Lung (tissue), 12 donors: ENCODE results near the gene SESN2. TPM values are rescaled to one million over a fixed set of nuclear protein-coding genes. Genes with fewer than 3 reads are reported as not detected.

ENCODE experiments used
- ATAC-seq: fragments of 200-7000 bp; cut with Tn5 transposase; one replicate; pipeline ENCODE4 v1.9.1; 2020; ENCODE audit warnings: moderate number of reproducible peaks; ENCODE audit not compliant: insufficient read depth, low FRiP score
- DNase-seq, 3 donors: peaks; one replicate each; pipeline ENCODE4 v3.0.0-alpha.2; 2013 to 2017
- H3K27ac ChIP-seq, 2 donors: one replicate each; pipeline ENCODE4 v1.5.1; 2013; ENCODE audit warnings: mild to moderate bottlenecking in 2 of 2, moderate library complexity in 2 of 2, control low read depth in 1 of 2, inconsistent platforms in 1 of 2, low read depth in 1 of 2, low read length in 1 of 2
- H3K27me3 ChIP-seq, 3 donors: one replicate each; pipeline ENCODE4 v1.5.1; 2013; ENCODE audit warnings: low read length in 2 of 3; ENCODE audit not compliant: control insufficient read depth in 3 of 3, insufficient read depth in 3 of 3
- H3K36me3 ChIP-seq, 4 donors: one replicate each; pipeline ENCODE4 v1.5.1; 2013; ENCODE audit warnings: low read length in 4 of 4, mild to moderate bottlenecking in 1 of 4, moderate library complexity in 1 of 4; ENCODE audit not compliant: control insufficient read depth in 4 of 4, insufficient read depth in 4 of 4
- H3K4me1 ChIP-seq, 5 donors: one replicate each; pipeline ENCODE4 v1.5.1; 2013; ENCODE audit warnings: low read length in 5 of 5, mild to moderate bottlenecking in 2 of 5, moderate library complexity in 1 of 5; ENCODE audit not compliant: control insufficient read depth in 5 of 5, insufficient read depth in 5 of 5
- H3K4me3 ChIP-seq: one replicate; pipeline ENCODE4 v1.5.1; 2013; ENCODE audit warnings: mild to moderate bottlenecking, control low read depth, moderate library complexity
- H3K9ac ChIP-seq, 2 donors: one replicate each; pipeline ENCODE4 v1.5.1; 2013; ENCODE audit warnings: low read length in 2 of 2, control low read depth in 1 of 2; ENCODE audit not compliant: insufficient read depth in 1 of 2
- H3K9me3 ChIP-seq, 4 donors: one replicate each; pipeline ENCODE4 v1.5.1; 2013; ENCODE audit warnings: low read length in 3 of 4, mild to moderate bottlenecking in 1 of 4, moderate library complexity in 1 of 4; ENCODE audit not compliant: control insufficient read depth in 4 of 4, insufficient read depth in 3 of 4
- WGBS, 2 donors: extraction: QIAGEN DNeasy Blood & Tissue Kit; methylation state at CpG; one replicate each; pipeline ENCODE4 v1.1.7; 2013; 5-methylcytosine and 5-hydroxymethylcytosine counted together
- polyA plus RNA-seq, 2 donors: library from polyadenylated mRNA; stranded (reverse); fragments of 200-250 nt; gene quantifications; one replicate each; pipeline ENCODE4 v1.2.1, GENCODE V29; 2013
- total RNA-seq, 2 donors: library from RNA; depleted of rRNA in 1 of 2; stranded (reverse); fragments of >200 nt in 1 of 2; gene quantifications; one replicate each; pipeline ENCODE4 v1.2.1, GENCODE V29; 2014 to 2021
- TF ChIP-seq, protein P1 (sequence below): IDR thresholded peaks from 2 replicates; pipeline ENCODE4 v1.5.1; 2012; ENCODE audit warnings: mild to moderate bottlenecking; ENCODE audit errors: control extremely low read depth, extremely low read depth
- donor health status: control.
- donor health status: control.
- donor health status: Bipolar disorder and iron deficiency.
- donor health status: healthy.
- donor health status: DM: yes; HTN: yes; CAD: no.

Gene SESN2
- total and polyA plus RNA-seq, 4 donors = 3.3 to 19.4 (median 10.9) TPM

DNA sequence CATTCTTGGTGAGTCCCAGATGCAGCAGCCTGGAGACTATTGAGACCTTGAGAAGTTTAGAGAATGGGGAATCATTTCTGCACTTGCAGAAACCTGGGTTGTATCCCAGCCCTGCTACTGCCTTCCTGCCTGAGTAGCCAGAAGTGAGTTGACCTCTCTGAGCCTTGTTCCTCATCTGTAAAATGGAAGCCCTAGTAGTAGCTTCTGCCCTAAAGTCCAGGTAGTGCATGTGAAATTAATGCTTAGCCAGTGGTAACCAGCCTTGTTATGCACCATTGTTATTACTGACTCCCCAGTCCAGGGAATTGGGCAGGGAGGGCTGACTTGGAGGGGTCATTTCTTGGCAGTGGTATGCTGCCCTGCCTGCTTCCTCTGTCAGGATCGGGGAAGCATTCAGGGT is 5.6 kb downstream of the SESN2 start:
- TF ChIP-seq, protein P1, sequence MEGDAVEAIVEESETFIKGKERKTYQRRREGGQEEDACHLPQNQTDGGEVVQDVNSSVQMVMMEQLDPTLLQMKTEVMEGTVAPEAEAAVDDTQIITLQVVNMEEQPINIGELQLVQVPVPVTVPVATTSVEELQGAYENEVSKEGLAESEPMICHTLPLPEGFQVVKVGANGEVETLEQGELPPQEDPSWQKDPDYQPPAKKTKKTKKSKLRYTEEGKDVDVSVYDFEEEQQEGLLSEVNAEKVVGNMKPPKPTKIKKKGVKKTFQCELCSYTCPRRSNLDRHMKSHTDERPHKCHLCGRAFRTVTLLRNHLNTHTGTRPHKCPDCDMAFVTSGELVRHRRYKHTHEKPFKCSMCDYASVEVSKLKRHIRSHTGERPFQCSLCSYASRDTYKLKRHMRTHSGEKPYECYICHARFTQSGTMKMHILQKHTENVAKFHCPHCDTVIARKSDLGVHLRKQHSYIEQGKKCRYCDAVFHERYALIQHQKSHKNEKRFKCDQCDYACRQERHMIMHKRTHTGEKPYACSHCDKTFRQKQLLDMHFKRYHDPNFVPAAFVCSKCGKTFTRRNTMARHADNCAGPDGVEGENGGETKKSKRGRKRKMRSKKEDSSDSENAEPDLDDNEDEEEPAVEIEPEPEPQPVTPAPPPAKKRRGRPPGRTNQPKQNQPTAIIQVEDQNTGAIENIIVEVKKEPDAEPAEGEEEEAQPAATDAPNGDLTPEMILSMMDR = no peak
- Histone ChIP-seq H3K36me3 (no peaks in the 10 kb centered on the region), H3K9me3 (no peaks in the 10 kb centered on the region), H3K27me3 (no peaks in the 10 kb centered on the region), H3K9ac (no peak overlapping the region), H3K4me3 (no peak overlapping the region), H3K4me1 (peaks cover 4 to 19% (median 10%) of the 10 kb centered on the region in 5 donors), H3K27ac (no peak overlapping the region)
- no peak for DNase-seq
- WGBS, 2 donors = 89 to 90% methylated on average over 1 of the region's 1 CpG
- ATAC-seq = no peak

DNA sequence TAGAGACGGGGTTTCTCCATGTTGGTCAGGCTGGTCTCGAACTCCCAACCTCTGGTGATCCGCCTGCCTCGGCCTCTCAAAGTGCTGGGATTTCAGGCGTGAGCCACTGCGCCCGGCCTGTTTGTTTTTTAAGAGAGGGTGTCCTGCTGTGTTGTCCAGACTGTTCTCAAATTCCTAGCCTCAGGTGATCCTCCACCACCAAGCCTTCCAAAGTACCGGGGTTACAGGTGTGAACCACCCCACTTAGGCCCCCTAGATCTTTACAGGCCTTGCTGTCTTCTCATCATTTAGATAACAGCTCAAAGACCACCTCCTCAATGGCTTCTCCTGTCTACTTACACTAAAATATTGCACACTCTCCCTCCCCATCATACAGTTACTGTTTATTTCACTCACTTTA is 6.3 kb downstream of the SESN2 start:
- Histone ChIP-seq H3K4me1 (peaks cover 4 to 19% (median 8%) of the 10 kb centered on the region in 5 donors), H3K36me3 (no peaks in the 10 kb centered on the region), H3K9me3 (no peaks in the 10 kb centered on the region), H3K27me3 (no peaks in the 10 kb centered on the region), H3K27ac (no peak overlapping the region), H3K4me3 (no peak overlapping the region), H3K9ac (no peak overlapping the region)
- TF ChIP-seq, protein P1 = no peak
- no peak for ATAC-seq
- 89 to 95% methylated on average over 8 of the region's 8 CpGs for WGBS, 2 donors
- DNase-seq = no peak

DNA sequence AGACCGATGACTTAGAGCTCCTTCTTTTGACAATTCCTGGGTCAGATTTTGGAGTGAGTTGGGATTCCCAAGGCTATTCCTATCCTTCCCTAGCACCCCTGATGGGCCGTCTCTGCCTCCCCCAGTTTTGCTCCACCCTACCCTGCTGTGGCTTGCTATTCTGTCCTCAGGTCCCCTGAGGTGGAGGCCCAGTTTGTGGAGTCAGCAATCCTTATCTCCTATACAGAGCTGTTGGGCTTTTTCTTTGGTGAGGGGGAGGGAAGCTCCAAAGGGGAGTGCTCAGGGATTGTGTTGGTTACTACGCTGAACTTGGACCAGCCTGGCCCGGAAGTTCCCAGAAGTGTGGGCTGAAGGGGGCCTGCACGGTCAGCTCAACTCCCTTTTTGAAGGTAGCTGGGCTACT is 7.6 kb downstream of the SESN2 start:
- Histone ChIP-seq H3K9ac (no peak overlapping the region), H3K27ac (no peak overlapping the region), H3K27me3 (no peaks in the 10 kb centered on the region), H3K36me3 (peaks cover 0 to 4% (median 0%) of the 10 kb centered on the region in 4 donors), H3K4me1 (peaks cover 0 to 9% (median 5%) of the 10 kb centered on the region in 5 donors), H3K9me3 (no peaks in the 10 kb centered on the region), H3K4me3 (no peak overlapping the region)
- DNase-seq = no peak
- ATAC-seq = no peak
- TF ChIP-seq, protein P1 = no peak
- 73 to 81% methylated on average over 5 of the region's 5 CpGs for WGBS, 2 donors

DNA sequence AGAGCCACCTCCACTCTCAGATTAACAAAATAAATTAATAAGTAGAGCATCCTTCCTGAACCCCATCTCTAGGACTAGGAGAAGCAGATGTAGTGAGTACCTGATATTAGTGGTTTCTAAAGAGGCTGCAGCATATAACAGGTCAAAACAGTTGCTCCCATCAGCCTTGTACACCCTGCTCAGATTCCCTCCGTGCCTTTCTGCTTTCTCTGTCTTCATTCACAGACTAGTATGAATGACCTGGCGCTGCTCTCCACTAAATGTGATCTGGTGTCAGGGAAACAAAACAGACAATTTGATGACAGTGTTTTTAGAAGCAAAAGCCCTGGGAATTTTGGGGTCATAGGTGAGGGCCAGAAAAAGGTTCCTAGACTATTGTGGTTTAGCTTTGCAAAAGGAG is 8.3 kb downstream of the SESN2 start:
- H3K36me3 ChIP-seq = peaks cover 0 to 11% (median 2%) of the 10 kb centered on the region in 4 donors
- no peak for ATAC-seq
- peaks cover 0 to 9% (median 5%) of the 10 kb centered on the region in 5 donors for H3K4me1 ChIP-seq
- TF ChIP-seq, protein P1 = no peak
- no peak overlapping the region for H3K27ac ChIP-seq
- H3K9ac ChIP-seq = no peak overlapping the region
- WGBS, 2 donors = 91 to 98% methylated on average over 2 of the region's 2 CpGs
- no peaks in the 10 kb centered on the region for H3K27me3 ChIP-seq
- no peak overlapping the region for H3K4me3 ChIP-seq
- H3K9me3 ChIP-seq = no peaks in the 10 kb centered on the region
- no peak for DNase-seq
